Stimulated activated CD4-positive, alpha-beta T cell treated with anti-CD3 and anti-CD28 coated beads, Interleukin-12 subunit alpha, Interleukin-12 subunit beta, amount 100 ng/mL, for 4 hours (primary cell): Measurements from ENCODE around the gene KCNJ12.

ENCODE experiments used
- DNase-seq: peaks from one replicate; pipeline ENCODE4 v3.0.0-alpha.2; 2020

KCNJ12 gene

GRCh38 chr17:21370430-21370829, 5.7 kb upstream of the KCNJ12 start:
- no peak for DNase-seq

- no peak for DNase-seq
These were observed 4.6 kb upstream of the KCNJ12 start for GRCh38 chr17:21371511-21372081.

- DNase-seq = no peak
These were observed 3.8 kb upstream of the KCNJ12 start for GRCh38 chr17:21372256-21372954.

GRCh38 chr17:21373036-21373435, 3.1 kb upstream of the KCNJ12 start:
- no peak for DNase-seq

GRCh38 chr17:21373696-21374440, 2.3 kb upstream of the KCNJ12 start:
- no peak for DNase-seq

GRCh38 chr17:21374441-21375161, 1.6 kb upstream of the KCNJ12 start:
- no peak for DNase-seq

- no peak for DNase-seq
These were observed 996 bp upstream of the KCNJ12 start for GRCh38 chr17:21375162-21375560.

- DNase-seq = no peak
These were observed 438 bp upstream of the KCNJ12 start for GRCh38 chr17:21375757-21376080.

GRCh38 chr17:21376759-21377690, 868 bp downstream of the KCNJ12 start:
- DNase-seq = no peak

- DNase-seq = no peak
These were observed 1.7 kb downstream of the KCNJ12 start for GRCh38 chr17:21377705-21378396.

- DNase-seq = no peak
These were observed 2.4 kb downstream of the KCNJ12 start for GRCh38 chr17:21378553-21378952.

GRCh38 chr17:21379080-21379711, 3.0 kb downstream of the KCNJ12 start:
- no peak for DNase-seq

- DNase-seq = no peak
These were observed 4.5 kb downstream of the KCNJ12 start for GRCh38 chr17:21380659-21381058.

- no peak for DNase-seq
These were observed 5.0 kb downstream of the KCNJ12 start for GRCh38 chr17:21381076-21381706.

GRCh38 chr17:21382560-21383495, 6.7 kb downstream of the KCNJ12 start:
- no peak for DNase-seq

- DNase-seq = no peak
These were observed 9.2 kb downstream of the KCNJ12 start for GRCh38 chr17:21385281-21385845.

- no peak for DNase-seq
These were observed 11.5 kb downstream of the KCNJ12 start for GRCh38 chr17:21387616-21388015.

- DNase-seq = no peak
These were observed 11.9 kb downstream of the KCNJ12 start for GRCh38 chr17:21388066-21388465.

- DNase-seq = no peak
These were observed 12.8 kb downstream of the KCNJ12 start for GRCh38 chr17:21388944-21389343.
